ENCODE measurements around the gene RAB40A.

Gene RAB40A, protein sequence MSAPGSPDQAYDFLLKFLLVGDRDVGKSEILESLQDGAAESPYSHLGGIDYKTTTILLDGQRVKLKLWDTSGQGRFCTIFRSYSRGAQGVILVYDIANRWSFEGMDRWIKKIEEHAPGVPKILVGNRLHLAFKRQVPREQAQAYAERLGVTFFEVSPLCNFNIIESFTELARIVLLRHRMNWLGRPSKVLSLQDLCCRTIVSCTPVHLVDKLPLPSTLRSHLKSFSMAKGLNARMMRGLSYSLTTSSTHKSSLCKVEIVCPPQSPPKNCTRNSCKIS

DNA sequence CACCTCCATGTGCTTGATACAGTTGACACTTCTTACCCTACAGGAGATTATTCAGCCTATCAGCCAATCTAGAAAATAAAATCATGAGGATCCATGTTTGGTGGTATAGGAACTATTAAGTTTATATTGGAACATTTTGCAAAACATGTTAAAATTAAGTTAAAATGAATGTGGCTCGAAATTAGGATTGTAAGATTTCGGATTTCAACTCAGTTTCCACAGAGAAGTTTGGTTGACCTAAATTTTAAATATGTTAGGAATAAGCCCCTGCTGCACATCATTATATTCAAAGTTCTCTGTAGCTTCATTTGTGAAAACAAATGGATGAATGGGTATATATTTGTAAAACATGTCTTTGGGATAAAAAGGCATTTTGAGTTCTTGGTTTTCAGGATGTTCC is at the start of gene RAB40A:
Gene RAB40A (minus strand): TSS at position 101 of the 400 bp plus-strand sequence. CDS start 18,733 bp downstream, outside the sequence.
- no peak for DNase-seq

DNA sequence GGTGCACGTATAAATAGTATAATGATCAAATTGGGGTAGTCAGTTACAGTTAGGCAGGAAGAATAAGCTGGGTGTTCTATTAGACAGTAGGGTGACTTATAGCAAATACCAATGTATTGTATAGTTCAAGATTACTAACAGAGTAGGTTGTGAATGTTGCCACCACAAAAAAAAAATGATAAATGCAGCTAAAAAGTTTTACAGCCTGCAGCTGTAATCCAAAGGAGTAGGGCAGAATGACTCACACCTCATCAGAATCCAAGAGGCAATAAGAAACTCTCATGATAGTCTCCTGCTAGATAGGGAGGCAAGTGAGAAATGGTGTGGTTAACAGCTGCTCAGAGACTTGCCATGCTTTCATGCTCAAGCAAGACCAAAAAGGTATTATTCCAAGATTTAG is 46.5 kb upstream of the RAB40A start:
- DNase-seq = no peak

DNA sequence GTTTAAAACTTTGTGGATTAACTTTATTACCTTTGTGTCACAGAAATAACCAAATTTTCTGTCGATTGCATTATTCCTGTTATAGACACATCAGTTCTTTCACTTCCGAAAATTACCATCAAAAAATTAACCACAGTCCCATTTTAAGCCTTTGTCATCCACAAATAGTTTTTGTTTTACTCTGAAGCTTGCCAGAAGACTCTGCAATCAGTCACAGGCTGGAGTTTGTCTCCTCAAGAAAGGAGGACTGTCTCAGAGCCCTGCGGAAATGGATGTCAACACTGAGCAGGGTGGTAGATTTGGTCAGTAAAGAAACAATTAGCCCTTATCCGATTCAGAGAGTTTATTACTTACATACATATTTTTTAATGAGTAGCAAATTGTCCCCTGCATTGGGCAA is 45.9 kb upstream of the RAB40A start:
- no peak for DNase-seq

DNA sequence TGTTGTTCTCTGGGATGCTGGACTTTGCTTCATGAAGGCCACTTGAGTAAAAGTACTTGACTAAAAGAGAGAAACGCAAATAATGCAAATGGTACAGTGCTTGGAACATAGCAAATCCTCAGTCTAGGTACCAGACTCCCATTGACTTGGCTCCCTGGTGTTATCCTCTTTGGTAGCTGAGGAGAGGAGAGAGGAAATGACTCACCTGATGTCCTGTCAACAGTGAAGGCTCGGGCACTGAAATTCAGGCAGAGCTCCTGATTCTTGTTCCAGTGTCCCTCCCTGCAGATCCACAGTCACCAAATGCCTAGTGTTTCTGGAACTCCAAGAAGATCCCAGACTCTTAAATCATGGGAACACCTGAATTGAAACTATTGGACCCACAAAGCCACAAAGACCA is 43.5 kb upstream of the RAB40A start:
- no peak for DNase-seq

DNA sequence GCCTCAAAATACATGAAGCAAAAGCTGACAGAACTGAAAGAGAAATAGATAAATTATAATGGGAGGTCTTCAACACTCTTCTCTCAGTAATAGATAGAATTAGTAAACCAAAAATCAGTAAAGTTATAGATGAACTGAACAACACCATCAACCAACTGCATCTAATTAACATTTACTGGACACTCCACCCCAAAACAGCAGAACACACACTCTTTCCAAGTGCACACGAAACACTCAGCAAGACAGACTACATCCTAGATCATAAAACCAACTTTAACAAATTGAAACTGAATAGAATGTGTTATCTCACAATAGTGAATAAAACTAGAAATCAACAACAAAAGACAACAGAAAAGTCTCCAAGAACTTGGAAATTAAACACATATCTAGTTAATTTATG is 41.0 kb upstream of the RAB40A start:
- DNase-seq = no peak

DNA sequence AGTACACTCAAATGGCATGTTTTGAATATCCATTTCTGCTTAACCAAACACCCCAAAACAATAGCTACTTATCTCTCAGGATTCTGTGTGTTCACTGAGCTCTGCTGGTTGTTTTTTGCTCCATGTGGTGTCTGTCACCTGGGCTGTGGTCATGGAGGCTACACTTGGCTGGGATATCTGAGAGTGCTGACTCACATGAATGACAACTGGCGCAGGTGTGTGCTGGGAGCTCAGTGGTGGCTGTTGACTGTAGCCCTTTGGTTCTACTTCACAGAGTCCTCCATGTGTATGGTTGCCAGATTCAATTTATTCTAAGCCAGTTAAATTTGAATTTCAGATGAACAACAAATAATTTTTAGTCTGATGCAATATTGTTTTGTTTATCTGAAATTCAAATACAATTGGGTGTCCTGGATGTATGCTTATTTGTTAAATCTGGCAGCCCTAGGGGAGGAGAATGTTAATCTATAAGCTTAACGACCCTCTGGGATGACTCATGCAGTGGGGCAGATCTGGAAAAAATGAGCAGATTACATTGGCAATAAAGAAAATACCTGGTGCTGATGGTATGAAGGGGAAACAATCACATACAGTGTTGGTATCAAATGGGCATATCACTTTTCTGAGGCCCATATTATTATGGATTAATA is 37.8 kb upstream of the RAB40A start:
- no peak for DNase-seq

DNA sequence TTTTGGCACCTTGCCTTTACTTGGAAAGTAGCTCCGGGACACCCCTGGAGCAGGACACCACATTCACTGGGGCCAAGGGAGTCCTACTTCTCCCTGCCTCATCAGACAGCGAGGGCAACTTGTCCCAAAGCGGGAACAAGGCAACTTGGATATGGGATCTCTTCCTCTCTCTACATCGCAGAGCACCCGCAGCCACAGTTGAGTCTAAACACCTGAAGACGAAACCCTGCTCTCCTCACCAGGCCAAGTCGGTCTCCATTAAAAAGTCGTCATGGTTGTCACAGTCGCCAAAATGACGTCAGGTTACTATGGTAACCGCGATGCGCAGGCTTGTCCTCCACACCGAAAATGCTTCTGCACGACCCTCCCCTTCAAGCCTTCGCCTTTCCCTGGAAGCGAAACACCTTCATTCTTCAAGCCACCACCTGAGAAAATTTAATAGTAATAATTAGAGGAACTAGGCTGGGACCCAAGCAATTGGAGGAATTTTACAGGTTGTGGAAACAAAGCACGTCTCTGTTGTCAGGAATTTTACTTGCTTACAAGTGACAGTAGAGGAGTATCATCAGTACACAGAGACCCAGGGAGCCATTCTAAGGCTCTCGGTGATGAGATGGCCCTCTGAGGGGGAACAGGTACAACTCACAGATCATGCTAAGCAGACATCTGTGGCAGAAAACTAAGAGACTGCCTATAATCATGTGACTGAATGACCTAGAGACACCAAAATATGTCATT is 35.6 kb upstream of the RAB40A start:
- no peak for DNase-seq

DNA sequence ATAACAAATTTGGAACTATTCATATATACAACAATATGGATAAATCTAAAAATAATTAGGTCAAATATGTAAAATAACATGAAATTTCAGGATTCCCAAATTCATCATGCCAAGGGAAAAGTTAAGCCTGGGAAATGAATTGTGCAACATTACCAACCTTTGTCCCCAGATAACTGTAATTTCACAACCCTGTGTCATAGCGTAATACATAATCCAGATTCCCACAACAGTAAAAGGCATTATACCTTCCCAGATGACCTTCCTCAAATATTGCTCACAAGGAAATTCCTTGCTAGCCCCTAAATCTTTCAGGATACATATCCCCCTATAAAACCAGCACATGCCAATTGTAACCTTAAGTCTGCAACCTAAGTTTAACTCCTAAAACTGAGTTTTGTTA is 32.9 kb upstream of the RAB40A start:
- DNase-seq = no peak

DNA sequence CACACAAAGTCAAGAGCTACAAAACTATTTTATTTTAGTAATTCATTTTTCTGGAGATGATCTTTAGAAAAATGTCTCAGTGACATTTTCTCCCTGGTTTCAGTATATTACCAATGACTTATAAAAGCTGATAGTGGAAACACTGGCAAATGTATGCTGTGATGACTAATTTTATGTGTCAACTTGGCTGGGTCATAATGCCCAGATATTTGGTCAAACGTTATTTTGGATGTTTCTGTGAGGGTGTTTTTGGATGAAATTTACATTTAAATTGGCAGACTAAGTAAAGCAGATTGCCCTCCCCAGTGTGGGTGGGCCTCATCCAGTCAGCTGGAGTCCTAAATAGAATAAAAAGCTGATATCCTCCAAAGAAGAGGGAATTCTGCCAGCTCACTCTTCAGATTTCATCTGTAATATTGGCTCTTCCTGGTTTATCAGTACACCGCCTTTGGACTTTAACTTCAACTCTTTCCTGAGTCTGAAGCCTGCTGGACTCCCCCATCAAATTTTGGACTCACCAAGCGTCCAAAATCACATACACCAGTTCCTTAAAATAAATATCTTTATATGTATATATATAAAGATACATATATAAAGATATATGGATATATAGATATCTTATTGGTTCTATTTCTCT is 31.2 kb upstream of the RAB40A start:
- DNase-seq = no peak

DNA sequence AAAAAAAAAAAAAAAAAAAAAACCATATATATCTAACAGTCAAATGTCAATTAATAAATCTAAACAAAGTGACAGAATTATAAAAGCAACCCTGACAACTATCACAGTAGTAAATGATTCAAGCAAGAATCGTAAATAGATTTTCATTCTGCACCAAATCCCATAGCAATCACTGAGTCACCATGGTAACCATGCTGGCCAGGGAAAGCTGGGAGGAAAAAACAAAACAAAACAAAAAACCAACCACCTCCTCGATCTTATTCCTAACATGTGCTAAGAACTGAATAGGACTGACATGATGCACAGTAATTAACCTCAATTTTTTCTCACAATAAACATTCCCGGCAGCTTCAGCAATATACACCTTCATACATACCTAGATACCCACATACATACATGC is 30.6 kb upstream of the RAB40A start:
- no peak for DNase-seq

DNA sequence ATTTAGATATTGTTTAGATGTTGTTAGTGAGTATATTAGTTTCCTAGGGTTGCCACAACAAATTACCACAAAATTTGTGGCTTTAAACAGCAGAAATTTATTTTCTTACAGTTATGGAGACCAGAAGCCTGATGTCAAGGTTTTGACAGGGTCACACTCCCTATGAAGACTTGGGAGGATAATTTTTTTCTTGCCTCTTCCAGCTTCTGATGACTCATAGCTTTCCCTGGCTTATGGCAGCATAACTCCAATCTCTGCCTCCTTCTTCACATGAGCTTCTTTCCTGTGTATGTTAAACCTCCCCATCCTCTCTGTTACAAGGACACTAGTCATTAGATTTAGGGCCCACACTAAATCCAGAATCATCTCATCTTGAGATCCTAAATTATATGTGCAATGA is 20.9 kb upstream of the RAB40A start:
- DNase-seq = no peak

DNA sequence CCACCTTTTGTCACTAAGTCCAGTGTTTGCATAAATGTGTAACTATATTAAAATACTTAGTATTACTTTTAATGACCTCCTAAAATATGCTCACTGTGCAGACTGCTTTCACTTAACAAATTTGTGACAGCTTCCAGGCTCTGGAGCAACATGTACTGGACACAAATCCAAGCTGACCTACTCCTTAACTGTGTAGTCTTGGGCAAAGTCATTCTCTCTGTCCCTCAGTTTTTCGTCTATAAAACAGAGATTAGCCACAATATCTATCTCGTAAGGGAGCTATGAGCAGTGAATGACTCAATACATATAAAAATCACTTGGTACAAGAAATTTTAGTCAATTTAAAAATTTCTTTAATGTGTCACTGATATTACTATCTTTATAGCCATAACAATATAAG is 20.4 kb upstream of the RAB40A start:
- DNase-seq = no peak

DNA sequence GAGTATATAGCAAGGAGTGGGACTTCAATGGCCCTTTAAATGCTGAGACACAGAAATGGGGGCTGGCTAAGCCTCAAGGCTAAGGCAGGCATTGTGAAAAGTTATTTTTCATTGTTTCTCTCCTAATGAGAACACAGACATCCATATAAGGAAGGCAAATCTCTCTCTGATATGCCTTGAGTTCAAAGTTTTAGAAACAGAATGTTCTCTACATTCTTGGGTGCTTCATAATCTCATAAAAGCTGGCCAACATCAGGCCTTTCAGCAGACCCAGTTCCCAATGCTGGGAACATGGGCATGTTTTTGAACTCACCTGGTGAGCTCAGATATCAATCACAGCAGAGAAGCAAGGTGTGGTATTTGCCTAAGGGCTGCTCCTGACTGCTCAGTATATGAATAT is 19.4 kb upstream of the RAB40A start:
- DNase-seq = no peak

DNA sequence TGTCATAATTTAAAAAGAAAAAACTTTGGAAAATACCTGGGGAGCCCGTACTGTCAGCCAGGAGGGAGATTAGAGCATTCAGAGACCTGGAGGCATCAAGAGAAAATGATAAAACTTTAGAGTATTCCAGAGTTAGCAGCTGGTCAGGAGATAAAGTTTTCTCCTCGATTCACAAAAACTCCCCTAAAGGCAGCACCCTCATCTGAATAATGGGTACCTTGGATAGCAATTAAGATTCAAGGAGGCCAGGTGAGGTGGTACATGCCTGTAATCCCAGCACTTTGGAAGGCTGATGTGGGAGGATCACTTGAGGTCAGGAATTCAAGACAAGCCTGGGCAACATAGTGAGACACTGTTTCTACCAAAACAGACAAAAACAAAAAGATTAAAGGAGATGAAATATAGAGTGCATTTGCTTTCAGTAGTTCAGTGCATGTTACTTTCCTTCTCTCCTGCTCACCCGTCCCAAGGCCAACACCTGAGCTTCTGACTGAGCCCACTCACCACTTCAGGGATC is 18.6 kb upstream of the RAB40A start:
- no peak for DNase-seq

DNA sequence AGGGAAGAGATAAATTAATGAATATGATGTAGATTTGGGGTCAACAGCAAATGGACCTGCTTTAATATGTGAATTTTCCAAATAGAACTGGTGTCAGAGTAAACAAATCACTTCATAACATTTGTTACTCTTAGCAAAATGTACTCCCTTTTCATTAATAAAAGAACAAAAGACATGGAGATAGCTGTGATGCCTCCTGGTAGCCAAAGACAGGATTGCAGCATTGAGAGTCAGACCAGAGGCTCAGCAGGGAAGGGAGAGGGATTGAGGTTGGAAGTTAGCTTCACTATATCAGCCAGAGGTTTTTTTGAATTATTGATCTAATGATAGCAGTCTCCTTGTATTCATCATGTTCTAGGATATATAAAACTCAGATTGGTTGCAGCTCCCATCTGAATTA is 17.4 kb upstream of the RAB40A start:
- no peak for DNase-seq

DNA sequence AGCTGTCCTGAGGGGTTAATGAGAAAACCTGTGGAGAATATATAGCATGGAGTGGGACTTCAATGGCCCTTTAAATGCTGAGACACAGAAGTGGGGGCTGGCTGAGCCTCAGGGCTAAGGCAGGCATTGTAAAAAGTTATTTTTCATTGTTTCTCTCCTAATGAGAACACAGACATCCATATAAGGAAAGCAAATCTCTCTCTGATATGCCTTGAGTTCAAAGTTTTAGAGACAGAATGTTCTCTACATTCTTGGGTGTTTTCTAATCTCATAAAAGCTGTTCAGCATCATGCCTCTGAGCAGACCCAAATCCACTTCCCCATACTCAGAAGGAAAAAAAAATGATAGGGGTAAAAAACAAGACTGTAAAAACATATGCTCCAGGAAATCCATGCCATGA is 16.8 kb upstream of the RAB40A start:
- DNase-seq = no peak

DNA sequence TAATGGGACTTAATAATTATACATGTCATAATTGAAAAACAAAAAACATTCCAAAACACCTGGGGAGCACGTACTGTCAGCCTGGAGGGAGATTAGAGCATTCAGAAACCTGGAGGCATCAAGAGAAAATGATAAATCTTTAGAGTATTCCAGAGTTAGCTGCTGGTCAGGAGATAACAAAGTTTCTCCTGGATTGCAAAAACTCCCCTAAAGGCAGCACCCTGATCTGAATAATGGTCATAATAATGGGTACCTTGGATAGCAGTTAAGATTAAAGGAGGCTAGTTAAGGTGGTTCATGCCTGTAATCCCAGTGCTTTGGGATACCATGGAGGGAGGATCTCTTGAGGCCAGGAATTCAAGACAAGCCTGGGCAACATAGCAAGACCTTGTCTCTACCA is 15.9 kb upstream of the RAB40A start:
- no peak for DNase-seq

DNA sequence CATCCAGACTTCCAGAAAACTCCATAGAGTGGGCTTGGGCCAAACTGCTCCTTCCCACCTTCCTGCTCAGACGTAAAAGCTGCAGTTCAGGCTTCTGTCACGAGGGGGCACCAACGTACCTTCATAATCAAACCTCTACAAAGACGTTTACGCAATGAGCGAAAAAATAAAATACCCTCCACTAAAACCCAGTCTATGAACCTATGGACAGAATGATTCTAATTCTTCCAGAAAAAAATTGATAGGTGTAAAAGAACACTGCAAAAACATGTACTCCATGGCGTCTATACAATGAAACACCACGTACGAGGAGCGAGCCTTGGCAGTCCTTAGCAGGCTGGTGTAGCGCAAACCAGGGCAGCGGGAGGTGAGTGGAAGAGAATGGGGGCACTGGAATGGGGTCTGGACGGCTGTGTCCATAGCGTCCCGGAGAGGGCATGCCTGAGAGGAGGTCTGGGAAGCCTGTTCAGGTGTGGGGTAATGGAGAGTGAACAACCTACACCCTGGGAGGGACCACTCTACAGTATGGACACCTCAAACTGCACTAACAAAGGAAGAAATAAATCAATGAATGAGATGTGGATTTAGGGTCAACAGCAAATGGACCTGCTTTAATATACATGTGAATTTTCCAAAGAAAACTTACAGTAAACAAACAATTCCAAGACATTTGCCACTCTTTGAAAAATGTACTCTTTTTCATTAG is 14.4 kb upstream of the RAB40A start:
- DNase-seq = peak; percentile 19

DNA sequence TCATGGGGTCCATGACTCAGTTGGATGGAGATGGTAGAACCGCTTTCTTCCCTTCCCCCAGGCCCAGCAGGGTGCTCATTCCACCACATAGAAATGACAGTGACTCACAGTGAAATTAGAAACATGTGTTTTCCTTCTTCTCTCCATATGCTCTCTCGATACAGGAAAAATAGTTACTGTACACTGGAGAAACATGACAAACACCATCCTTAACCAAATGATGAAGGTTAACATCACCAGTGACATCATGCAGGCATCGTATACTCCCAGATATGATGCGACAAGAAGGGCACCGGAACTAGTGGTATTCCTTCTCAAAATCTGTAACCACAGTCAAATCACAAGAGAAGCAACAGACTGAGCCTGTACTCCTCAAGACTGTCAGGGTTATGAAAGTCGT is 11.7 kb upstream of the RAB40A start:
- DNase-seq = no peak

DNA sequence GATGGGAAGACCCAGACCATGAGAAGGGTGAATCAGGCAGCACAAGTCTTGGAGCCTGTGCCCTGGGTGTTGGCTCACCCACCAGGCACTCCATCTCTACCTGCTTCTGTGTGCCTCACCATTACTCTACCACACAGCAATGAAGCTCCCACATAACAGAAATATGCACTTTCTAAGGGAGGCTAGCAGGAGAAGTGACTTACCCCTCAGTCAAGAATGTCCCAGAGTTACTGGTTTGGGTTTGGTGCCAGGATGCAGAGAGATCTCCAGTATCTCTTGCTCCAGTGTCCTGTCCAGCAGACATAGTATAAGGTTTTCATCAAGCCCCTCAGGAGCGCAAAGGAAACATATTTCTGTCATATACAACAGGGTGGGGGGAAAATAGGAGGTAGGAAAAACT is 11.3 kb upstream of the RAB40A start:
- DNase-seq = no peak

DNA sequence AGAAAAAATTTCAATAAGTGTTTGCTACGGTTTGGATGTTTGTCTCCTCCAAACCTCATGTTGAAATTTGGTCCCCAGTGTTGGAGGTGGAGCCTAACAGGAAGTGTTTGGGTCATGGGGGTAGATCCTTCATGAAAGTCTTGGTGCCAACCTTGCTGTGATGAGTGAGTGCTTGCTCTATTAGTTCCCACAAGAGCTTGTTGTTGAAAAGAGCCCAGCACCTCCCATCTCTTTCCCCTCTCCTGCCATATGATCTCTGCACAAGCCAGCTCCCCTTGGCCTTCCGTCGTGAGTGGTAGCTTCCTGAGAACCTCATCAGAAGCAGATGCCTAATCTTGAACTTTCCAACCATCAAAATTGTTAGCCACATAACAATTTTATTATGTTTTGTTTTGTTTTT is 10.3 kb upstream of the RAB40A start:
- DNase-seq = no peak

DNA sequence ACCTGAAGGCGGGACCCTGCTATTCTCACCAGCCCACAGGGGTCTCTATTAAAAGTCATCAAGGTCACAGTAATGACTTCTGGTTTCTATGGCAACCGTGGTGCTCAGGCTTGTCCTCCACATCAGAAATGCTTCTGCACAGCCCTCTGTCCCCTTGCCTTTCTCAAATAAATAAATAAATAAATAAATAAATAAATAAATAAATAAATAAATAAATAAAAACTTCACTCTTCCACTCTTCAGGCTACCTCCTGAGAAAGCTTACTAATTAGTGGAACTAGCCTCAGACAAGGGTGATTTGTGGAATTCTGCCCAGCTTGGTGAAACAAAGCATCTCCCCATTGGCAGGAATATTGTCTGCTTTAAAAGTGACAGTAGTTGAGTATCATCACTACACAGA is 5.5 kb upstream of the RAB40A start:
- DNase-seq = no peak

DNA sequence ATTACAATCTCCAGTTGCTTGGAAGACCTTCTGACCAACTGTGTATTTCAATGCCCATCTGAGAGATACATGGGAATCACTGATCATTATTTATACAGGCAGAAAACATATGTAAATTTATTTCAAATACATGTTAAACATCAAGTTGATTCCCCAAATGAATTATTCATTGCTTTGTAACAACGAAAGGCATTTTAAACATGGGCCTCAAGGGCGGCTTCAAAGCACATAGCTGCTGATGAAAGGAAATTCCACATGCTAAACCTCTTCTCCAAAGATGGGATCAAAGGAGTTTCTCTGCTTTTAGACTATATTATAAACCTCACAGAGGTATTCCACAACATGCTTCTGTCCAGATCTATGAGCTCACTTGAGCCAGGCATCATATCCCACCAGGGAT is 4.3 kb upstream of the RAB40A start:
- no peak for DNase-seq
